Activated CD4-positive, alpha-beta T cell treated with anti-CD3 and anti-CD28 coated beads, Interleukin-10, Interleukin-2, amounts not matched to agents 100 ng/mL and 50 ng/mL, durations not matched to agents 16 hours and 8 hours (primary cell): Measurements from ENCODE around the gene LPIN3.
A peak's percentile ranks its signal among the peaks of the same experiment; 100 is the strongest.
"Not testable (repeated sequence)": the region's sequence is repeated elsewhere in the genome, so short reads cannot be mapped to it uniquely, and the experiment has no call there.

Experiments
- DNase-seq: peaks from one replicate; pipeline ENCODE4 v3.0.0-alpha.2; 2020

LPIN3 gene

GRCh38 chr20:41340327-41341055 is at the start of gene LPIN3:
Gene LPIN3, plus strand, starts transcription at chr20:41340821. Its CDS starts 4,983 bp downstream, at chr20:41345804.
- peak; percentile 66 for DNase-seq

GRCh38 chr20:41293269-41294037 is 47.2 kb upstream of the LPIN3 start:
- no peak for DNase-seq

- DNase-seq, result no peak
Observed at GRCh38 chr20:41299899-41300298, 40.7 kb upstream of the LPIN3 start.

- no peak for DNase-seq
Observed at GRCh38 chr20:41300383-41300782, 40.2 kb upstream of the LPIN3 start.

- DNase-seq, result no peak
Observed at GRCh38 chr20:41300886-41301285, 39.7 kb upstream of the LPIN3 start.

- DNase-seq, result no peak
Observed at GRCh38 chr20:41304002-41304401, 36.6 kb upstream of the LPIN3 start.

- no peak for DNase-seq
Observed at GRCh38 chr20:41304424-41305079, 36.1 kb upstream of the LPIN3 start.

- no peak for DNase-seq
Observed at GRCh38 chr20:41306061-41306727, 34.4 kb upstream of the LPIN3 start.

GRCh38 chr20:41307021-41307420 is 33.6 kb upstream of the LPIN3 start:
- no peak for DNase-seq

GRCh38 chr20:41308290-41308711 is 32.3 kb upstream of the LPIN3 start:
- DNase-seq, result no peak

- DNase-seq, result no peak
Observed at GRCh38 chr20:41308726-41309413, 31.8 kb upstream of the LPIN3 start.

- no peak for DNase-seq
Observed at GRCh38 chr20:41309817-41310216, 30.8 kb upstream of the LPIN3 start.

GRCh38 chr20:41312009-41312408 is 28.6 kb upstream of the LPIN3 start:
- not testable (repeated sequence) for DNase-seq

GRCh38 chr20:41314386-41314785 is 26.2 kb upstream of the LPIN3 start:
- DNase-seq, result no peak

GRCh38 chr20:41316051-41316450 is 24.6 kb upstream of the LPIN3 start:
- no peak for DNase-seq

- peak; percentile 80 for DNase-seq
Observed at GRCh38 chr20:41316602-41317545, 23.7 kb upstream of the LPIN3 start.

GRCh38 chr20:41317546-41318270 is 22.9 kb upstream of the LPIN3 start, which contains the start of gene ZHX3:
Gene ZHX3, minus strand, starts transcription at chr20:41317731. Its CDS starts 112,815 bp downstream, at chr20:41204916.
- DNase-seq, result peak; percentile 99

GRCh38 chr20:41318271-41318649 is 22.4 kb upstream of the LPIN3 start:
- DNase-seq, result no peak

- no peak for DNase-seq
Observed at GRCh38 chr20:41320441-41320840, 20.2 kb upstream of the LPIN3 start.

GRCh38 chr20:41320976-41321375 is 19.6 kb upstream of the LPIN3 start:
- DNase-seq, result no peak

- DNase-seq, result no peak
Observed at GRCh38 chr20:41327178-41327577, 13.4 kb upstream of the LPIN3 start.
